Central memory CD8-positive, alpha-beta T cell (primary cell): ENCODE data around the gene ANGEL1.
A peak's percentile ranks its signal among the peaks of the same experiment; 100 is the strongest.

ENCODE experiments used
- ATAC-seq: fragments of 150-1000 bp; cut with Tn5 transposase; replicated peaks from 2 replicates; pipeline ENCODE4 v1.10.0; 2022; ENCODE audit warnings: mild to moderate bottlenecking, moderate FRiP score, moderate number of reproducible peaks; ENCODE audit not compliant: poor library complexity, severe bottlenecking; ENCODE audit errors: extremely low read depth
- DNase-seq, 2 donors: peaks; one replicate each; pipeline ENCODE4 v3.0.0; 2021; ENCODE audit warnings: low spot score in 2 of 2
- H3K27ac Mint-ChIP-seq: one replicate; pipeline ENCODE4 v1.8.0; 2022; ENCODE audit warnings: low read depth, mild to moderate bottlenecking, moderate library complexity, mixed read lengths
- H3K27me3 Mint-ChIP-seq: one replicate; pipeline ENCODE4 v1.8.0; 2022; ENCODE audit warnings: mixed read lengths
- H3K36me3 Mint-ChIP-seq: one replicate; pipeline ENCODE4 v1.8.0; 2022; ENCODE audit warnings: mild to moderate bottlenecking, moderate library complexity, mixed read lengths; ENCODE audit not compliant: insufficient read depth
- H3K4me1 Mint-ChIP-seq: one replicate; pipeline ENCODE4 v1.8.0; 2022; ENCODE audit warnings: mixed read lengths
- H3K4me3 Mint-ChIP-seq: one replicate; pipeline ENCODE4 v1.8.0; 2022; ENCODE audit warnings: mild to moderate bottlenecking, moderate library complexity, mixed read lengths
- H3K9me3 Mint-ChIP-seq: one replicate; pipeline ENCODE4 v1.8.0; 2022; ENCODE audit warnings: mixed read lengths

ANGEL1 gene

DNA sequence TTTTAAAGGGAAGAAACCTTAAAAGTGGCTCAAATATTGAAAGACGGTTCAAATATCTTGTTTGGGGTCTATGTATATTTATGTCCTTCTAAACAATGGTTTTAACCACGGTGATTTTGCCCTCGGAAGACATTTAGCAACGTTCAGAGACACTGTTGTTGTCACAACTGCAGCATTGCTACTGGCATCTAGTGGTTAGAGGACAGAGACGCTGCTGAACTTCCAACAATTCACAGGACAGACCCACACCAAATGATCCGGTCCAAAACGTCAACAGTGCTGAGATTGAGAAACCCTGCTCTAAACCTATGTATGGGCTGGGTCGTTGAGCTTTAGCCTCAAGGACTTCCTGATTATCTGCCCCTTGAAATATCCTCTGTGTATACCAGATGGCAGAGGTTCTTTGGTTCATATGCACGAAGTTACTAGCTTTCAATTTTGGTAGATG lies 1.7 kb downstream of the ANGEL1 start:
- peak overlapping the region; percentile 46 for H3K27ac Mint-ChIP-seq
- ATAC-seq (no peak), DNase-seq (no peak)
- peak overlapping the region; percentile 92 for H3K4me3 Mint-ChIP-seq
- no peaks in the 10 kb centered on the region for H3K27me3 Mint-ChIP-seq
- peaks cover 39% of the 10 kb centered on the region for H3K4me1 Mint-ChIP-seq
- H3K9me3 Mint-ChIP-seq, result no peaks in the 10 kb centered on the region
- H3K36me3 Mint-ChIP-seq, result peaks cover 27% of the 10 kb centered on the region

DNA sequence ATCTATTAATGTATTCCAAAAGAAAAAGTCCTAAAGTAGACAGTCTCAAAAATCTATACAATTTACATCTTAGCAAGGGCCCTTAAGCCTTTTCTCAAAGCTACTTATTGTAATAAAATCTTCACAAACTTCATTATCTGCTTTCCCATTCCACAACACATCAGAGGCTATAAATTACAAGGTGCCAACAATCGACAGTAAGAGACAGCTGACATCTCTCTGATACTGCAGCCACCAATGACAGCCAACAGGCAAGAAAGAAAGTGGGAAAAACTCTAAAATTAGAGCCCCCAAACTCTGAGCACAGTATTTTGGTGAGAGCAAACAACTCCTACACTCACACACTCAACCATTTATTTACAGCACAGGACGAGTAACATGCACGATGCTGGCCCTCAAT lies 2.2 kb downstream of the ANGEL1 start:
- Mint-ChIP-seq H3K4me1 (peaks cover 39% of the 10 kb centered on the region), H3K36me3 (peaks cover 29% of the 10 kb centered on the region)

DNA sequence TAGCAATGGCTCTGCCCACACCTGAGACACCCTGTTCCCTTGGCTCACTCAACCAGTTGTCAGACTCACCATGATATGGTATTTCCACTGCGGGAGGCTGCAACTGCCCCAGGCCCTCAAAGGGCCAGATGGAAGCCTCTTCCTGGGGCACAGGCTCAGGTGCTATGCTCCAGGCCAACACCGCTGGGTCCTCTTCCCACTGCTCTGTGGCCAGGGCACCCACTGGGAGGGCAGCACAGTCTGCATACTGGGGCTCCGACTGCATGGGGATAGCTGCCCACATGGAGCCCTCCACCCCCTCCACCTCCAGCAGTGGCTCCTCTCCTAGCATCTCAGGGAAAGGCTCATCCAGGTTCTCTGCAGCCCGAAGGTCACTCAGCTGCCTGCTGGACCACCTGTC lies 3.7 kb downstream of the ANGEL1 start:
- H3K27ac Mint-ChIP-seq, result no peak overlapping the region
- no peaks in the 10 kb centered on the region for H3K9me3 Mint-ChIP-seq
- ATAC-seq, result no peak
- peaks cover 39% of the 10 kb centered on the region for H3K4me1 Mint-ChIP-seq
- H3K4me3 Mint-ChIP-seq, result no peak overlapping the region
- no peaks in the 10 kb centered on the region for H3K27me3 Mint-ChIP-seq
- DNase-seq, result no peak
- H3K36me3 Mint-ChIP-seq, result peaks cover 32% of the 10 kb centered on the region

More for the DNA sequence above, 2.2 kb downstream of the ANGEL1 start:
- no peak for ATAC-seq
- peak overlapping the region; percentile 46 for H3K27ac Mint-ChIP-seq
- DNase-seq, result no peak
- H3K9me3 Mint-ChIP-seq, result no peaks in the 10 kb centered on the region
- H3K4me3 Mint-ChIP-seq, result peak overlapping the region; percentile 92
- no peaks in the 10 kb centered on the region for H3K27me3 Mint-ChIP-seq

- Mint-ChIP-seq H3K36me3 (peaks cover 34% of the 10 kb centered on the region), H3K27me3 (no peaks in the 10 kb centered on the region), H3K27ac (no peak overlapping the region), H3K4me1 (peaks cover 36% of the 10 kb centered on the region), H3K9me3 (no peaks in the 10 kb centered on the region), H3K4me3 (no peak overlapping the region)
- DNase-seq (no peak), ATAC-seq (no peak)
Measured at GRCh38 chr14:76808011-76808410, 4.7 kb downstream of the ANGEL1 start.

DNA sequence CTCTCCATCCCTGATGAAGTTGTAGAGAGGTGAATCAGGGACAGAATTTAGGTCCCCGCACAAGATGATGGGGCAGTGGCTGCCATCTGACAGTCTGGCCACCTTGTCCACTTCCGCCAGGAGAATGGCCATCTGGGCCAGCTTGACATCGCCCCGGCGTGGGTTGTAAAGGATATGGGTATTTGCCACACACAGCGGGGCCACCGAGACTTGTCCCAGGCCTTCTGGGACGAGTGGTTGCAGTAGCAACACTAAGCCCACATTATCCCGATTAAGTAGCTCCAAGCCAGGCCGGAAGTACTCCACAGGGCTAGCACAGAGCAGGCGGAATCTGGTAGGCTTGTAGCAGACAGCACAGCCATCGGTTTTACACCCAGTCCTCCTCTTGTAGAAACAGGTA lies 6.2 kb downstream of the ANGEL1 start:
- ATAC-seq (no peak), DNase-seq (no peak)
- Mint-ChIP-seq H3K27ac (no peak overlapping the region), H3K4me3 (no peak overlapping the region), H3K27me3 (no peaks in the 10 kb centered on the region), H3K4me1 (peaks cover 24% of the 10 kb centered on the region), H3K9me3 (no peaks in the 10 kb centered on the region), H3K36me3 (peaks cover 35% of the 10 kb centered on the region)

- no peak for ATAC-seq
- Mint-ChIP-seq H3K27ac (no peak overlapping the region), H3K36me3 (peaks cover 36% of the 10 kb centered on the region), H3K9me3 (no peaks in the 10 kb centered on the region), H3K4me3 (no peak overlapping the region), H3K4me1 (no peaks in the 10 kb centered on the region), H3K27me3 (no peaks in the 10 kb centered on the region)
- DNase-seq, result no peak
Measured at GRCh38 chr14:76793956-76794355, 18.7 kb downstream of the ANGEL1 start.

- ATAC-seq, result no peak
- H3K4me3 Mint-ChIP-seq, result no peak overlapping the region
- H3K4me1 Mint-ChIP-seq, result no peaks in the 10 kb centered on the region
- peaks cover 35% of the 10 kb centered on the region for H3K36me3 Mint-ChIP-seq
- H3K27me3 Mint-ChIP-seq, result no peaks in the 10 kb centered on the region
- no peaks in the 10 kb centered on the region for H3K9me3 Mint-ChIP-seq
- H3K27ac Mint-ChIP-seq, result no peak overlapping the region
- DNase-seq, result no peak
Measured at GRCh38 chr14:76793324-76793723, 19.4 kb downstream of the ANGEL1 start.

GRCh38 chr14:76792422-76792821 lies 20.3 kb downstream of the ANGEL1 start:
- Mint-ChIP-seq H3K27ac (no peak overlapping the region), H3K4me3 (no peak overlapping the region), H3K4me1 (no peaks in the 10 kb centered on the region), H3K27me3 (no peaks in the 10 kb centered on the region), H3K36me3 (peaks cover 39% of the 10 kb centered on the region), H3K9me3 (no peaks in the 10 kb centered on the region)
- no peak for DNase-seq
- no peak for ATAC-seq

DNA sequence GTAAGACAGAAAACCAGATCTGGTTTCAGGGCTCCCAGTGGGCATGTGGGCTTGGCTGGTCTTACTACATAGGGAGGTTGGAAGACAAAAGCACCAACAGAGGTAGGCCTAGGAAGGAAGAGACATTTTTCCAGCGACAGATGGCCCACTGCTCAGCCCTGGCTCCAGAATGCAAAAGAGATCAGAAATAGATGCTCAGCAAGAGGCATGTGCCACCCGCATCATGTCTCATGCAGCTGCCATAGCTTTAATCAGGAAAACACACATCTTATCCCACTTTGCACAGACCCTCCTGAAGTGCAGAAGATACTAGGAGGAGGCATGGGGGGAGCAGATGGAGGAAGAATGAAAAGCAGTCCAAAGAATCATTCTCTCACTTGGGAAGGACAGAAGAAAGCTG lies 26.1 kb downstream of the ANGEL1 start:
- no peaks in the 10 kb centered on the region for H3K27me3 Mint-ChIP-seq
- DNase-seq (no peak), ATAC-seq (no peak)
- no peak overlapping the region for H3K4me3 Mint-ChIP-seq
- H3K9me3 Mint-ChIP-seq, result no peaks in the 10 kb centered on the region
- H3K27ac Mint-ChIP-seq, result peak overlapping the region; percentile 80
- H3K4me1 Mint-ChIP-seq, result peaks cover 12% of the 10 kb centered on the region
- peaks cover 34% of the 10 kb centered on the region for H3K36me3 Mint-ChIP-seq

DNA sequence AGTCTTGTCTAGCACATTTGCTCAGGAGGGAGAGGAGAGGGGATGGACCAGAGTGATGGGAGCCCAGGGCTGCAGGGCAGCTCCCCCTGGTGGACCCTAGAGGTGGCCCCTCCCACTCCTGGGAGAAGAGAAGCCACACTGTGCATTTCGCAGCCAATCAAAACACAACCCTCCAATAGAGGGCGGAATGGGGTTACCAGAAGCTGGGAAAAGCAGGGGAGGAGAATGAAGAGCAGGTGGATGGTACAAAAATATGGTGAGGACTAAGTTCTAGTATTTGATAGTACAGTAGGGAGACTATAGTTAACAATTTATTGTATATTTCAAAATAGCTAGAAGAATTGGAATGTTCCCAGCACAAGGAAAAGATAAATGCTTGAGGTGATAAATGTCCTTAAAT lies 27.8 kb downstream of the ANGEL1 start:
- Mint-ChIP-seq H3K27ac (no peak overlapping the region), H3K27me3 (no peaks in the 10 kb centered on the region), H3K4me3 (no peak overlapping the region), H3K9me3 (no peaks in the 10 kb centered on the region), H3K36me3 (peaks cover 25% of the 10 kb centered on the region), H3K4me1 (peaks cover 12% of the 10 kb centered on the region)
- DNase-seq (peak in 1 of 2 donors; percentile 33), ATAC-seq (peak; percentile 62)

GRCh38 chr14:76784266-76784874 lies 28.3 kb downstream of the ANGEL1 start:
- DNase-seq, result peak in 1 of 2 donors; percentile 4
- Mint-ChIP-seq H3K27ac (no peak overlapping the region), H3K36me3 (peaks cover 24% of the 10 kb centered on the region), H3K4me1 (peaks cover 12% of the 10 kb centered on the region), H3K9me3 (no peaks in the 10 kb centered on the region), H3K4me3 (no peak overlapping the region), H3K27me3 (no peaks in the 10 kb centered on the region)
- ATAC-seq, result no peak

DNA sequence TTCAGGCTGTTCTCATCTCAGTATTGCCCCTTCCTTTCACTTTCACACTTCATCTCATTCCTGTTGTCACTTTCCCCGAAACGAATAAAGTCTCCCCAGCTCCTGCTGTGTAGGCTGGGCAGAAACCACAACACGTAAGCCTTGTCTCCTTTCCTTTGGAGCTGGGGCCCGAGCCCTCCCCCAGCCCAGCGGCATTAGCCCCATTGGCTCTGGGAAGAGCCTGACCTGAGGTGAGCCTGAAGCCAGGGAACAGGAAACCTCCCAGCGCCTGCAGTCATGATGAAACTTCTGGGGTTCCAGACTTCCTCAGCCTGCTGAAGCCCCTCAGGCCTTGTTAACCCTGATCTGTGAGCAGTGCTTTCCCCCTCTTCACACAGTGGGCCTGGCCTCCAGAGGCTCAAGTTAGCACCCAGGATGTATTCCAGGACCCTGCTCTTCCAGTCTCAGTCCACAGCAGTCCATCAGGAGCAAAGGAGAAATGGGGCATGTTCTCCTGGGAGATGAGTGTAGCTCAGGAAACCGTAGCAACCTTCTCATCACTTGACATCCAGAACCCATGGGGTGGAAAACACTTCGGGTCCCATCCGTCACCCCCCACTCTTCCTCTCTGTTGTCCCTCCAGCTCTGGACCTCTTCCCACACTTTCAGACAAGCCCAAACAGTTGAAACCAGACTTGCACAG lies 29.7 kb downstream of the ANGEL1 start:
- peaks cover 12% of the 10 kb centered on the region for H3K4me1 Mint-ChIP-seq
- no peaks in the 10 kb centered on the region for H3K27me3 Mint-ChIP-seq
- peak overlapping the region; percentile 75 for H3K27ac Mint-ChIP-seq
- no peaks in the 10 kb centered on the region for H3K9me3 Mint-ChIP-seq
- ATAC-seq, result no peak
- H3K36me3 Mint-ChIP-seq, result peaks cover 14% of the 10 kb centered on the region
- no peak for DNase-seq
- peak overlapping the region; percentile 28 for H3K4me3 Mint-ChIP-seq

DNA sequence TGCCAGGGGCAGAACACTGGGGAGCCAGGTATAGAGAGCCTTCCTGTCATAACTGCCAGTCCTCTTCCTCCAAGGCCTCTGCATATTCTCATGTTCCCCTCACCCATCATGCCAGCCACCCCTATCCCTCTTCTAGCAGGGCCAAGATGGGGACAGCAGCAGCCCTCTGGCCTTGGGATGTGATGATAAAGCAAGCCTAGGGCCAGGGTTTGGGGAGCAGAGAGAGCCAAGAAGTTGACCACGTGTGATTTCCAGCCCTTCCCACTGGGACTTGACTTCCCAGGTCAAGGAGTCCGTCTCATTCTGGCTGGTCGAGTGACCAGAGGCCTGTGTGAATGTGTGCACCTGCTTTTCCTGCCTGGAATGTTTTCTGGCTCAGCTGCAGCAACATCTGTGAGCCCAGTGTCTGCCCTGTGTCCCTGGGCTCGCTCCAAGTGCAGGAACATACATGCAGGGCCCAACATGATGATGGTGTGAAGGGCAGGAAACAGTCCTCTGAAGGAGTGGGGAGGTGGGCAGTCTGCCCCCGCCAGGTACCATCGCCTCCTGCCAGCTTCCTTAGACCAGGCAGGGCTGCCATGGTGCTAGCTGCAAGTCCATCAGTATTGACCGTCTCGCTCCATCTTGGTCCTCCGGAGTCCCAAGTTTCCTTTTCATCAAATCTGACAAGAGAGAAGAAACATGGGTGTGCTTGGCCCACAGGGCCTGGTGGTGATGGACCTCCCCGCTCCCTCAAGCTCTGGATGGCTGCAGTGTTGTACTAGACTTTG lies 30.4 kb downstream of the ANGEL1 start:
- H3K9me3 Mint-ChIP-seq, result no peaks in the 10 kb centered on the region
- peaks cover 12% of the 10 kb centered on the region for H3K4me1 Mint-ChIP-seq
- H3K27ac Mint-ChIP-seq, result peak overlapping the region; percentile 75
- ATAC-seq, result no peak
- H3K27me3 Mint-ChIP-seq, result no peaks in the 10 kb centered on the region
- H3K36me3 Mint-ChIP-seq, result peaks cover 9% of the 10 kb centered on the region
- DNase-seq, result no peak
- peak overlapping the region; percentile 28 for H3K4me3 Mint-ChIP-seq
